H9 (cell line): ENCODE results near the gene ANO9. TPM values are rescaled to one million over a fixed set of nuclear protein-coding genes. Genes with fewer than 3 reads are reported as not detected.

ENCODE experiments used
- DNase-seq: peaks from one replicate; pipeline ENCODE4 v3.0.0-alpha.2; 2017
- H2AFZ ChIP-seq: one replicate; pipeline ENCODE4 v1.6.1; 2013; ENCODE audit warnings: mild to moderate bottlenecking, low read length, control low read depth, moderate library complexity
- H2AK5ac ChIP-seq: 2 replicates; pipeline ENCODE4 v1.6.1; 2013; ENCODE audit warnings: low read length, control low read depth, mixed read lengths; ENCODE audit not compliant: insufficient read length
- H2BK120ac ChIP-seq: one replicate; pipeline ENCODE4 v1.6.1; 2013; ENCODE audit warnings: low read depth, mild to moderate bottlenecking, low read length, control low read depth, inconsistent platforms; ENCODE audit not compliant: poor library complexity, severe bottlenecking
- H2BK12ac ChIP-seq: 2 replicates; pipeline ENCODE4 v1.6.1; 2013; ENCODE audit warnings: low read length, control low read depth, mixed read lengths, low read depth; ENCODE audit not compliant: insufficient read length
- H2BK15ac ChIP-seq: 2 replicates; pipeline ENCODE4 v1.6.1; 2013; ENCODE audit warnings: low read depth, low read length, control low read depth
- H2BK20ac ChIP-seq: one replicate; pipeline ENCODE4 v1.6.1; 2013; ENCODE audit warnings: low read depth, mild to moderate bottlenecking, low read length, control low read depth, inconsistent platforms; ENCODE audit not compliant: poor library complexity, severe bottlenecking
- H2BK5ac ChIP-seq: 2 replicates; pipeline ENCODE4 v1.6.1; 2013; ENCODE audit warnings: low read length, control low read depth, mixed read lengths; ENCODE audit not compliant: insufficient read length
- H3K14ac ChIP-seq: 2 replicates; pipeline ENCODE4 v1.6.1; 2013; ENCODE audit warnings: low read length, control low read depth; ENCODE audit not compliant: insufficient read depth
- H3K18ac ChIP-seq: 2 replicates; pipeline ENCODE4 v1.6.1; 2013; ENCODE audit warnings: low read depth, mild to moderate bottlenecking, mixed read lengths, low read length, control low read depth; ENCODE audit not compliant: insufficient read length
- H3K23ac ChIP-seq: 2 replicates; pipeline ENCODE4 v1.6.1; 2013; ENCODE audit warnings: low read length, control low read depth, mixed read lengths, low read depth; ENCODE audit not compliant: insufficient read length
- H3K23me2 ChIP-seq: 2 replicates; pipeline ENCODE4 v1.6.1; 2013; ENCODE audit warnings: low read depth, mild to moderate bottlenecking, mixed read lengths, low read length, control low read depth; ENCODE audit not compliant: insufficient read length, poor library complexity, severe bottlenecking
- H3K27ac ChIP-seq: 2 replicates; pipeline ENCODE4 v1.5.1; 2013; ENCODE audit warnings: low read length, control low read depth, mixed read lengths, low read depth; ENCODE audit not compliant: insufficient read length
- H3K27me3 ChIP-seq: 2 replicates; pipeline ENCODE4 v1.6.1; 2013; ENCODE audit warnings: low read length, control low read depth, inconsistent platforms; ENCODE audit not compliant: insufficient read depth
- H3K4ac ChIP-seq: 2 replicates; pipeline ENCODE4 v1.6.1; 2013; ENCODE audit warnings: low read depth, mild to moderate bottlenecking, control low read depth, inconsistent platforms, low read length, moderate library complexity
- H3K4me1 ChIP-seq: 2 replicates; pipeline ENCODE4 v1.6.1; 2013; ENCODE audit warnings: low read length, control low read depth, inconsistent platforms; ENCODE audit not compliant: insufficient read depth
- H3K4me2 ChIP-seq: 2 replicates; pipeline ENCODE4 v1.6.1; 2013; ENCODE audit warnings: low read length, control low read depth, mixed read lengths; ENCODE audit not compliant: insufficient read length, insufficient read depth
- H3K56ac ChIP-seq: 2 replicates; pipeline ENCODE4 v1.6.1; 2013; ENCODE audit warnings: low read depth, mild to moderate bottlenecking, mixed read lengths, low read length, control low read depth; ENCODE audit not compliant: insufficient read length
- H3K79me1 ChIP-seq: 2 replicates; pipeline ENCODE4 v1.6.1; 2013; ENCODE audit warnings: low read depth, mild to moderate bottlenecking, moderate library complexity, low read length, control low read depth, inconsistent platforms; ENCODE audit not compliant: insufficient read depth, poor library complexity, severe bottlenecking
- H3K79me2 ChIP-seq: 2 replicates; pipeline ENCODE4 v1.6.1; 2013; ENCODE audit warnings: low read length, control low read depth, inconsistent platforms; ENCODE audit not compliant: insufficient read depth
- H3K9ac ChIP-seq: 2 replicates; pipeline ENCODE4 v1.6.1; 2013; ENCODE audit warnings: low read length, control low read depth, mixed read lengths; ENCODE audit not compliant: insufficient read length; ENCODE audit errors: extremely low read depth
- H3K9me3 ChIP-seq: one replicate; pipeline ENCODE4 v1.6.1; 2013; ENCODE audit warnings: low read depth, low read length, inconsistent platforms; ENCODE audit not compliant: control insufficient read depth
- H3T11ph ChIP-seq: one replicate; pipeline ENCODE4 v1.6.1; 2013; ENCODE audit warnings: mild to moderate bottlenecking, low read length, control low read depth, inconsistent platforms
- H4K20me1 ChIP-seq: one replicate; pipeline ENCODE4 v1.6.1; 2013; ENCODE audit not compliant: control insufficient read depth, insufficient read length, insufficient read depth
- H4K5ac ChIP-seq: 2 replicates; pipeline ENCODE4 v1.6.1; 2013; ENCODE audit warnings: low read depth, mild to moderate bottlenecking, mixed read lengths, low read length, control low read depth; ENCODE audit not compliant: insufficient read length
- H4K8ac ChIP-seq: replicated peaks from 2 replicates; pipeline ENCODE4 v1.6.1; 2013; ENCODE audit warnings: low read length, control low read depth, mixed read lengths, low read depth; ENCODE audit not compliant: insufficient read length
- H4K91ac ChIP-seq: 2 replicates; pipeline ENCODE4 v1.6.1; 2013; ENCODE audit warnings: low read depth, mild to moderate bottlenecking, moderate library complexity, mixed read lengths, low read length, control low read depth; ENCODE audit not compliant: insufficient read length
- H3K27ac Mint-ChIP-seq, 3 experiments: 2 replicates in 2 of 3; 3 replicates in 1 of 3; pipeline ENCODE4 v1.8.0; 2020 to 2021; ENCODE audit warnings: mixed read lengths in 3 of 3, mild to moderate bottlenecking in 1 of 3, moderate library complexity in 1 of 3
- H3K27me3 Mint-ChIP-seq: 2 replicates; pipeline ENCODE4 v1.8.0; 2021; ENCODE audit warnings: low read depth, mild to moderate bottlenecking, moderate library complexity, mixed read lengths
- H3K36me3 Mint-ChIP-seq, 3 experiments: 2 replicates in 2 of 3; 3 replicates in 1 of 3; pipeline ENCODE4 v1.8.0; 2020 to 2021; ENCODE audit warnings: low read depth in 3 of 3, mixed read lengths in 3 of 3; ENCODE audit not compliant: insufficient read depth in 1 of 3
- H3K4me1 Mint-ChIP-seq, 2 experiments: 2 replicates each; pipeline ENCODE4 v1.8.0; 2020; ENCODE audit warnings: mixed read lengths in 2 of 2
- H3K4me3 Mint-ChIP-seq, 2 experiments: 2 replicates in 1 of 2; 3 replicates in 1 of 2; pipeline ENCODE4 v1.8.0; 2020 to 2021; ENCODE audit warnings: mild to moderate bottlenecking in 2 of 2, mixed read lengths in 2 of 2, moderate library complexity in 1 of 2
- H3K9me3 Mint-ChIP-seq, 2 experiments: 2 replicates in 1 of 2; 3 replicates in 1 of 2; pipeline ENCODE4 v1.8.0; 2020; ENCODE audit warnings: mild to moderate bottlenecking in 2 of 2, mixed read lengths in 2 of 2, moderate library complexity in 1 of 2
- CTCF ChIP-seq: fragments of 200-600 bp; sonication (generic); conservative IDR thresholded peaks from 3 replicates; pipeline ENCODE4 v1.8.0; 2021; ENCODE audit warnings: antibody characterized with exemption, mild to moderate bottlenecking
- WGBS: extraction: QIAGEN DNeasy Blood & Tissue Kit; methylation state at CpG from one replicate; pipeline ENCODE4 v1.1.7; 2013; ENCODE audit warnings: missing lambda C conversion rate, low lambda C conversion rate, mixed read lengths; ENCODE audit not compliant: insufficient read length; ENCODE audit errors: extremely low coverage; 5-methylcytosine and 5-hydroxymethylcytosine counted together
- total RNA-seq: library from RNA; stranded (reverse); gene quantifications from 2 replicates; pipeline ENCODE4 v1.2.1, GENCODE V29; 2021

The ANO9 gene
- total RNA-seq, 1 experiment from 2014 or later, result 13.1 TPM

- Histone ChIP-seq H4K5ac (no peak overlapping the region), H4K8ac (no peak overlapping the region), H3K9ac (no peak overlapping the region), H2BK120ac (no peak overlapping the region), H2BK12ac (no peak overlapping the region), H3K79me1 (no peaks in the 10 kb centered on the region), H2AFZ (no peak overlapping the region), H3K23ac (no peak overlapping the region), H3K23me2 (no peaks in the 10 kb centered on the region), H2BK5ac (no peak overlapping the region), H3K27ac (no peak overlapping the region), H3K14ac (no peak overlapping the region), H2BK15ac (no peak overlapping the region), H3K4me2 (no peak overlapping the region), H3K18ac (no peak overlapping the region), H4K91ac (no peak overlapping the region), H3K27me3 (no peaks in the 10 kb centered on the region), H3K4ac (no peak overlapping the region), H3K79me2 (peaks cover 12% of the 10 kb centered on the region; the same call in 1 of the 2 replicates), H3T11ph (no peak overlapping the region), H2AK5ac (no peak overlapping the region), H3K56ac (no peak overlapping the region), H3K4me1 (no peaks in the 10 kb centered on the region), H4K20me1 (no peaks in the 10 kb centered on the region), H2BK20ac (no peak overlapping the region), H3K9me3 (no peaks in the 10 kb centered on the region)
- Mint-ChIP-seq H3K4me3 (no peak overlapping the region), H3K27me3 (no peaks in the 10 kb centered on the region), H3K9me3 (no peaks in the 10 kb centered on the region), H3K27ac (0 out of 7 replicates have a peak overlapping the region, but pooled peaks of 1 of the 3 experiments have one; percentile 38), H3K4me1 (peaks cover 33 to 34% of the 10 kb centered on the region in 2 experiments), H3K36me3 (peaks cover 13 to 42% (median 34%) of the 10 kb centered on the region in 3 experiments; a peak in 6 of 7 replicates)
- TF ChIP-seq CTCF, result no peak
- no CpG with 5 or more reads among the region's 24 CpGs for WGBS
- DNase-seq, result no peak
Observed at GRCh38 chr11:459511-460220, 17.9 kb upstream of the ANO9 start.
